HEK293 (cell line): Measurements from ENCODE around the gene SEC22C.

Source experiments
- GFI1B ChIP-seq: fragments of 450-650 bp; formaldehyde crosslinking; IDR thresholded peaks from 2 replicates; pipeline ENCODE4 v1.5.1; 2016; ENCODE audit warnings: missing biosample characterization, missing genetic modification characterization
- HIC1 ChIP-seq: fragments of 450-650 bp; formaldehyde crosslinking; IDR thresholded peaks from 2 replicates; pipeline ENCODE4 v1.5.1; 2016; ENCODE audit warnings: missing biosample characterization, missing genetic modification characterization
- KLF8 ChIP-seq: fragments of 450-650 bp; formaldehyde crosslinking; IDR thresholded peaks from 2 replicates; pipeline ENCODE4 v1.5.1; 2016; ENCODE audit warnings: missing biosample characterization, missing genetic modification characterization
- MEIS1 ChIP-seq: sonication (generic); formaldehyde crosslinking; IDR thresholded peaks from 2 replicates; pipeline ENCODE4 v1.8.1; 2022; ENCODE audit warnings: missing genetic modification reagents, mild to moderate bottlenecking, borderline replicate concordance
- OVOL3 ChIP-seq: fragments of 450-650 bp; formaldehyde crosslinking; IDR thresholded peaks from 2 replicates; pipeline ENCODE4 v1.5.1; 2016; ENCODE audit warnings: missing biosample characterization, missing genetic modification characterization
- REPIN1 ChIP-seq: fragments of 450-650 bp; formaldehyde crosslinking; IDR thresholded peaks from 2 replicates; pipeline ENCODE4 v1.5.1; 2017; ENCODE audit warnings: missing biosample characterization, missing genetic modification characterization, low read depth
- SP3 ChIP-seq: fragments of 450-650 bp; formaldehyde crosslinking; IDR thresholded peaks from 2 replicates; pipeline ENCODE4 v1.5.1; 2016; ENCODE audit warnings: missing biosample characterization, missing genetic modification characterization
- TRIM28 ChIP-seq: IDR thresholded peaks from 2 replicates; pipeline ENCODE4 v1.6.1; 2011; ENCODE audit warnings: low read length, control low read depth, borderline replicate concordance
- ZBTB8A ChIP-seq: fragments of 450-650 bp; formaldehyde crosslinking; IDR thresholded peaks from 2 replicates; pipeline ENCODE4 v1.5.1; 2016; ENCODE audit warnings: missing biosample characterization, missing genetic modification characterization
- ZNF16 ChIP-seq: fragments of 450-650 bp; formaldehyde crosslinking; IDR thresholded peaks from 2 replicates; pipeline ENCODE4 v1.5.1; 2016; ENCODE audit warnings: low read depth, missing biosample characterization, missing genetic modification characterization
- ZNF174 ChIP-seq: fragments of 450-650 bp; formaldehyde crosslinking; IDR thresholded peaks from 2 replicates; pipeline ENCODE4 v1.5.0; 2017; ENCODE audit warnings: missing biosample characterization, mild to moderate bottlenecking, missing genetic modification characterization
- ZNF184 ChIP-seq: fragments of 450-650 bp; IDR thresholded peaks from 2 replicates; pipeline ENCODE4 v1.5.1; 2018; ENCODE audit warnings: missing biosample characterization, mild to moderate bottlenecking, missing genetic modification characterization
- ZNF202 ChIP-seq: fragments of 450-650 bp; formaldehyde crosslinking; IDR thresholded peaks from 2 replicates; pipeline ENCODE4 v1.5.1; 2016; ENCODE audit warnings: missing biosample characterization, missing genetic modification characterization, borderline replicate concordance
- ZNF266 ChIP-seq: fragments of 450-650 bp; formaldehyde crosslinking; IDR thresholded peaks from 2 replicates; pipeline ENCODE4 v1.5.1; 2016; ENCODE audit warnings: missing biosample characterization, missing genetic modification characterization, low read depth
- ZNF274 ChIP-seq, 2 experiments: fragments of 200-500 bp in 1 of 2; fragments of 450-650 bp in 1 of 2; sonication (Bioruptor generic) in 1 of 2; formaldehyde crosslinking in 1 of 2; IDR thresholded peaks; 2 replicates each; pipeline versions ENCODE4 v1.5.1 to v1.6.1; 2014 to 2016; ENCODE audit warnings: borderline replicate concordance in 1 of 2, inconsistent platforms in 1 of 2, low read length in 1 of 2, missing biosample characterization in 1 of 2, missing genetic modification characterization in 1 of 2
- ZNF335 ChIP-seq: fragments of 450-650 bp; formaldehyde crosslinking; conservative IDR thresholded peaks from 2 replicates; pipeline ENCODE4 v1.5.1; 2016; ENCODE audit warnings: missing biosample characterization, missing genetic modification characterization
- ZNF416 ChIP-seq: fragments of 450-650 bp; formaldehyde crosslinking; IDR thresholded peaks from 2 replicates; pipeline ENCODE4 v1.5.1; 2016; ENCODE audit warnings: missing biosample characterization, missing genetic modification characterization
- ZNF473 ChIP-seq: fragments of 450-650 bp; formaldehyde crosslinking; IDR thresholded peaks from 2 replicates; pipeline ENCODE4 v1.5.1; 2017; ENCODE audit warnings: missing biosample characterization, missing genetic modification characterization
- ZNF510 ChIP-seq: fragments of 450-650 bp; formaldehyde crosslinking; IDR thresholded peaks from 2 replicates; pipeline ENCODE4 v1.5.1; 2018; ENCODE audit warnings: mild to moderate bottlenecking, missing genetic modification characterization, missing biosample characterization; ENCODE audit not compliant: insufficient replicate concordance
- ZNF513 ChIP-seq: fragments of 450-650 bp; IDR thresholded peaks from 2 replicates; pipeline ENCODE4 v1.5.1; 2018; ENCODE audit warnings: missing biosample characterization, missing genetic modification characterization
- ZNF521 ChIP-seq: fragments of 450-650 bp; formaldehyde crosslinking; IDR thresholded peaks from 2 replicates; pipeline ENCODE4 v1.5.1; 2017; ENCODE audit warnings: missing biosample characterization, mild to moderate bottlenecking, missing genetic modification characterization
- ZNF529 ChIP-seq: fragments of 450-650 bp; formaldehyde crosslinking; IDR thresholded peaks from 2 replicates; pipeline ENCODE4 v1.5.1; 2017; ENCODE audit warnings: missing genetic modification characterization, missing biosample characterization; ENCODE audit not compliant: insufficient replicate concordance
- ZNF629 ChIP-seq: fragments of 450-650 bp; formaldehyde crosslinking; IDR thresholded peaks from 2 replicates; pipeline ENCODE4 v1.5.1; 2017; ENCODE audit warnings: missing biosample characterization, missing genetic modification characterization
- ZNF654 ChIP-seq: fragments of 450-650 bp; formaldehyde crosslinking; IDR thresholded peaks from 2 replicates; pipeline ENCODE4 v1.5.1; 2016; ENCODE audit warnings: low read depth, missing biosample characterization, missing genetic modification characterization
- ZNF692 ChIP-seq: fragments of 450-650 bp; formaldehyde crosslinking; IDR thresholded peaks from 2 replicates; pipeline ENCODE4 v1.5.1; 2016; ENCODE audit warnings: missing biosample characterization, missing genetic modification characterization
- TF ChIP-seq, protein P1 (sequence below): fragments of 450-650 bp; formaldehyde crosslinking; IDR thresholded peaks from 2 replicates; pipeline ENCODE4 v1.5.1; 2016; ENCODE audit warnings: missing biosample characterization, missing genetic modification characterization
- TF ChIP-seq, protein P2 (sequence below): fragments of 450-650 bp; formaldehyde crosslinking; IDR thresholded peaks from 2 replicates; pipeline ENCODE4 v1.5.1; 2016; ENCODE audit warnings: missing biosample characterization, missing genetic modification characterization

Gene SEC22C

DNA sequence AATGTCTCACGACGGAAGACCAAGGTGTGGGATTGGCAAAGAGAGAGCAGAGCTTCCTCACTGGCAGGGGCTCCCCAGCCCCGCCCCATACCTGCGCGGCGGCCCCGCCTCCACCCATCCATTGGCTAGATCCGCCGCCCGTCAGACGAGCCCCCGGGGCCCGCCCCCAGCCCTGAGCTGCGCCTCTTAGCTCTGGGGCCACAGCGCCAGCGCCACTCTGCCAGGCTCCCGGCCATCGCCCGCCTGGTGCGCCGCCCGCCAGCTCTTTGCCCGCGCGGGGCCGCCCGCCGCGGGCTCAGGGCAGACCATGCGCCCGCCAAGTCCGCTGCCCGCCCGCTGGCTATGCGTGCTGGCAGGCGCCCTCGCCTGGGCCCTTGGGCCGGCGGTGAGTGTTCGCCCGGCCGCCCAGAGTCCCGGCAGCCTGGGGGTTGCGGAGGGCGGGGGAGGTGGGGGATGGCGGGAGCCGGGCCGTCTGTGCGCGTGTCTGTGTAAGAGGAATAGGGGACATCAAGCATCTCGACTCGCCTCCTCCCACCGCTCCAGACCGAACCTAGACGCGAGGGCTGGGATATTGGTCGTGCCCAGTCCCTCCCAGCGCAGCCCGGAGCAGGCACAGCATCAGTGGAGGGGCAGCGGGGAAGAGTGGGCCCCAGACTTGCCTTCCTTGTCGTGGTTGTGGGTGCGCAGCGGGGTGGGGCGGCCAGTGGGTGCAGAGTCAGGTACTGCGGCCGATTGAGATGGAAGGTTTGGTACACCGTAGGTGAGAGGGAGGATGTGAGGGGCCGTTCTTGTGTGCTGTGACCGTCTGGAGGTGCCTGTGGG is 79.1 kb downstream of the SEC22C start, which contains the start of gene VIPR1 (continued):
- no peak for TF ChIP-seq ZNF416 (tag by site-specific recombination)
- TF ChIP-seq ZNF654 (tag by site-specific recombination) = no peak
- TF ChIP-seq SP3 = peak; percentile 77
- TF ChIP-seq ZNF202 (tag by site-specific recombination) = no peak
- peak; percentile 70 for TF ChIP-seq ZNF692 (tag by site-specific recombination)
- TF ChIP-seq, protein P1, sequence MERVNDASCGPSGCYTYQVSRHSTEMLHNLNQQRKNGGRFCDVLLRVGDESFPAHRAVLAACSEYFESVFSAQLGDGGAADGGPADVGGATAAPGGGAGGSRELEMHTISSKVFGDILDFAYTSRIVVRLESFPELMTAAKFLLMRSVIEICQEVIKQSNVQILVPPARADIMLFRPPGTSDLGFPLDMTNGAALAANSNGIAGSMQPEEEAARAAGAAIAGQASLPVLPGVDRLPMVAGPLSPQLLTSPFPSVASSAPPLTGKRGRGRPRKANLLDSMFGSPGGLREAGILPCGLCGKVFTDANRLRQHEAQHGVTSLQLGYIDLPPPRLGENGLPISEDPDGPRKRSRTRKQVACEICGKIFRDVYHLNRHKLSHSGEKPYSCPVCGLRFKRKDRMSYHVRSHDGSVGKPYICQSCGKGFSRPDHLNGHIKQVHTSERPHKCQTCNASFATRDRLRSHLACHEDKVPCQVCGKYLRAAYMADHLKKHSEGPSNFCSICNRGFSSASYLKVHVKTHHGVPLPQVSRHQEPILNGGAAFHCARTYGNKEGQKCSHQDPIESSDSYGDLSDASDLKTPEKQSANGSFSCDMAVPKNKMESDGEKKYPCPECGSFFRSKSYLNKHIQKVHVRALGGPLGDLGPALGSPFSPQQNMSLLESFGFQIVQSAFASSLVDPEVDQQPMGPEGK = peak; percentile 38; the same call in 1 of the 2 replicates
- no peak for TF ChIP-seq ZNF184 (tag by site-specific recombination)
- TF ChIP-seq KLF8 = no peak
- no peak for TF ChIP-seq HIC1 (tag by site-specific recombination)
- TF ChIP-seq ZNF521 = no peak
- peak; percentile 30; the same call in 1 of the 2 replicates for TF ChIP-seq ZNF335 (tag by site-specific recombination)
- TF ChIP-seq OVOL3 (tag by site-specific recombination) = no peak
- no peak for TF ChIP-seq ZNF473 (tag by site-specific recombination)
- TF ChIP-seq ZNF274 (IDR thresholded peaks at IDR 0.05; ENCODE audit: low read length) = no peak
- no peak for TF ChIP-seq ZNF274 (tag by site-specific recombination; IDR thresholded peaks at IDR 0.05; ENCODE audit: borderline replicate concordance)
- TF ChIP-seq ZNF174 (tag by site-specific recombination) = no peak
- TF ChIP-seq ZNF266 (tag by site-specific recombination) = no peak
- no peak for TF ChIP-seq ZNF16 (tag by site-specific recombination)
- TF ChIP-seq TRIM28 = no peak
- TF ChIP-seq, protein P2, sequence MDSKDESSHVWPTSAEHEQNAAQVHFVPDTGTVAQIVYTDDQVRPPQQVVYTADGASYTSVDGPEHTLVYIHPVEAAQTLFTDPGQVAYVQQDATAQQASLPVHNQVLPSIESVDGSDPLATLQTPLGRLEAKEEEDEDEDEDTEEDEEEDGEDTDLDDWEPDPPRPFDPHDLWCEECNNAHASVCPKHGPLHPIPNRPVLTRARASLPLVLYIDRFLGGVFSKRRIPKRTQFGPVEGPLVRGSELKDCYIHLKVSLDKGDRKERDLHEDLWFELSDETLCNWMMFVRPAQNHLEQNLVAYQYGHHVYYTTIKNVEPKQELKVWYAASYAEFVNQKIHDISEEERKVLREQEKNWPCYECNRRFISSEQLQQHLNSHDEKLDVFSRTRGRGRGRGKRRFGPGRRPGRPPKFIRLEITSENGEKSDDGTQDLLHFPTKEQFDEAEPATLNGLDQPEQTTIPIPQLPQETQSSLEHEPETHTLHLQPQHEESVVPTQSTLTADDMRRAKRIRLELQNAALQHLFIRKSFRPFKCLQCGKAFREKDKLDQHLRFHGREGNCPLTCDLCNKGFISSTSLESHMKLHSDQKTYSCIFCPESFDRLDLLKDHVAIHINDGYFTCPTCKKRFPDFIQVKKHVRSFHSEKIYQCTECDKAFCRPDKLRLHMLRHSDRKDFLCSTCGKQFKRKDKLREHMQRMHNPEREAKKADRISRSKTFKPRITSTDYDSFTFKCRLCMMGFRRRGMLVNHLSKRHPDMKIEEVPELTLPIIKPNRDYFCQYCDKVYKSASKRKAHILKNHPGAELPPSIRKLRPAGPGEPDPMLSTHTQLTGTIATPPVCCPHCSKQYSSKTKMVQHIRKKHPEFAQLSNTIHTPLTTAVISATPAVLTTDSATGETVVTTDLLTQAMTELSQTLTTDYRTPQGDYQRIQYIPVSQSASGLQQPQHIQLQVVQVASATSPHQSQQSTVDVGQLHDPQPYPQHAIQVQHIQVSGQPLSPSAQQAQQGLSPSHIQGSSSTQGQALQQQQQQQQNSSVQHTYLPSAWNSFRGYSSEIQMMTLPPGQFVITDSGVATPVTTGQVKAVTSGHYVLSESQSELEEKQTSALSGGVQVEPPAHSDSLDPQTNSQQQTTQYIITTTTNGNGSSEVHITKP (tag by site-specific recombination) = no peak
- no peak for TF ChIP-seq MEIS1 (CRISPR knock-in tag)
- no peak for TF ChIP-seq ZNF629 (tag by site-specific recombination)
- TF ChIP-seq GFI1B (tag by site-specific recombination) = no peak
- TF ChIP-seq REPIN1 (tag by site-specific recombination) = no peak
- no peak for TF ChIP-seq ZNF513 (tag by site-specific recombination)
- no peak for TF ChIP-seq ZNF529 (tag by site-specific recombination)
- peak; percentile 60 for TF ChIP-seq ZBTB8A (tag by site-specific recombination)
- TF ChIP-seq ZNF510 (tag by site-specific recombination) = no peak
